GM19035 (cell line): ENCODE results near the gene POLD2.

Experiments
- ATAC-seq: cut with Tn5 transposase; IDR thresholded peaks from one replicate; pipeline ENCODE4 v1.9.1; 2021; ENCODE audit not compliant: unreplicated experiment

The POLD2 gene

DNA sequence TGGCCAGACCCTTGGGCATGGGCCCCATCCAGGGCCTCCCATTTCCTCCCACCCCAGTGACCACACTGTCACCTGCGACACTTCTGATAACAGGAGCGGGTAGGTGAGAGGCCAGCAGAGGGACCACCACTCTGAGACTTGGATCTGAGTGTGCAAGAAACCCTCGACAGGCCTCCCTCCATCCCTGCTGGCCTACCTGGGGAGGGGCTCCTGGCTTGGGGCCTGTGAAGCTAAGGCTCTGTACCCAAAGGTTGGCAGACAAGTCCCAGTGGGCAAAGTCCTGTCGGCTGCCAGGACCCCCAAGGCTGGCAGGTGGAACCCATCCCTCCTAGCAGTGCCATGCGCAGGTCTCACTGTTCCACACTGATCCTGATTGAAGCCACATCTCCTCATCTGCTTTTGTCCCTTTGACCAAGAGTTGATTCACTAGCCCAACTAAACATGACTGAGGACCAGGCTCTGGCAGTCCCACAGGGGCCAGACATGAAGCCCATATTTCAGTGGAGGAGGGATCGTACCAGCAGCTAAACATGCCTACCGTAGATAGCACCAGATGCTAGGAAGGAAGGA is 56.8 kb downstream of the POLD2 start:
- ATAC-seq: no peak

GRCh38 chr7:44066111-44066460 is 57.3 kb downstream of the POLD2 start:
- ATAC-seq: no peak

DNA sequence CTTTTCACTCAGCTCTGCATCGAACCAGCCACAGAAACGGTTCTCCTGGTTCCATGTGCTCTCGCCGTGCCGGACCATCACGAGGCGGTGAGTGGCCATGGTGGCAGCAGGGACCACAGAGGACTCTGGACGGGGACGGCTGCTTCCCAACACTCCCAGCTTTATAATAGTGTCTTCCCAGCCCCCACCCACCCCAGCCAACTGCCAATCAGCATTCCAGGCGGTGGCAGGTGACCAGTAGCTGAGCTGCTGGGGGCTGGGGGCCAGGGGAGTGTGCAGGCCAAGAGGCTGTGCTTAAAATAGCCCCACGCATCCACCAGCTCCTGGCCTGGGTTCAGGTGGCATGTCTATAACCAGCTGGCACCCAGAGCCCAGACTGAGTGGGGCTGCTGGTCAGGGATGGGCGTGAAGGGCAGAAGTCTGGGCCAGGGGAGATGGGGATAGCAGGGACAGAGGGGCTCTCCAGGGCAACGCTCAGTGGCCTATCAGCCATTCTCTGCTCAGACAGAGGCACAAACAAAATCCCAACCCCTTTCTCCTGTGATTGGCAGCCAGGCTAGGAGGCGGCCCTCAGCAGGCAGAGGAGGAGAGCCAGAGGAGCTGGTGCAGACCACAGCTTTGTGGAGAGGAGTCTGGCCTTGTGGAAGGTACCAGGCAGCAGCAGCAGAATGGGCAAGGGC is 57.8 kb downstream of the POLD2 start, which contains the start of gene PGAM2:
Gene PGAM2 (minus strand): TSS at position 137 of the 680 bp plus-strand sequence. CDS start 38 bp downstream, at position 99.
- no peak for ATAC-seq

DNA sequence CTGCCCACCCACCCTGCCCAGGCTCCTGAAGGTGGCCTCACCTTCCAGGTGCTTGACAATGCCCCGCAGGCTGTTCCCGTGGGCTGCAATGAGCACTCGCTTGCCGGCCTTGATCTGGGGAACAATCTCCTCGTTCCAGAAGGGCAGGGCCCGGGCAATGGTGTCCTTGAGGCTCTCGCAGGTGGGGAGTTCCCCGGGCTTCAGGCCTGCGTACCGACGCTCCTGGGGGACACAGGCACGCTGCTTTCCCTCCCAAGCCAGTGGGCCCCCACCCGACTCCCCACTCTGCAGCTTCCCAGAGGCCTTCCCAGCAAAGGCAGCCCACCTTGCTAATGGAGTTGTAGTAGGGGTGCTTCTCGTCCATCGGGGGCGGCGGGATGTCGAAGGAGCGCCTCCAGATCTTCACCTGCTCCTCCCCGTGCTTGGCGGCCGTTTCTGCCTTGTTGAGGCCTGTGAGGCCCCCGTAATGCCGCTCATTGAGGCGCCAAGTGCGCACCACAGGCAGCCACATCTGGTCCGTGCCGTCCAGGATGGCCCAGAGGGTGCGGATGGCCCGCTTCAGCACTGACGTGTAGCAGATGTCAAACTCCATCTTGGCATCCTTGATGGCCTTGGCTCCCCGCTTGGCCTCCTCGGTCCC is 58.4 kb downstream of the POLD2 start:
- ATAC-seq: no peak
